ENCODE data around the gene TRANK1.
A peak's percentile ranks its signal among the peaks of the same experiment; 100 is the strongest.

TRANK1 gene

GRCh38 chr3:36895496-36896409 lies 49.1 kb downstream of the TRANK1 start:
- no peak overlapping the region for H2BK5ac ChIP-seq (ENCODE audit: low read depth, low read length, poor library complexity, severe bottlenecking)
- no peaks in the 10 kb centered on the region for H3K27me3 ChIP-seq (ENCODE audit: control insufficient read depth in 1 of 2, insufficient read depth in 1 of 2, low read length in 2 of 2)
- DNase-seq, result no peak
- no peak overlapping the region for H3K18ac ChIP-seq (ENCODE audit: low read depth in 1 of 2, low read length in 2 of 2)
- no peak overlapping the region for H3K23ac ChIP-seq (ENCODE audit: low read length in 2 of 2)
- WGBS, result 91% methylated on average over 2 of the region's 3 CpGs
- H3K9ac ChIP-seq (ENCODE audit: low read length), result no peak overlapping the region
- no peaks in the 10 kb centered on the region for H3K79me1 ChIP-seq (replicated peaks; ENCODE audit: low read length, poor library complexity, severe bottlenecking)
- no peak overlapping the region for H3K4me2 ChIP-seq (ENCODE audit: low read length, poor library complexity, severe bottlenecking)
- no peak overlapping the region for H3K4ac ChIP-seq (ENCODE audit: low read depth in 1 of 2, low read length in 2 of 2)
- H3K27ac ChIP-seq (ENCODE audit: low read length, poor library complexity, severe bottlenecking), result no peak overlapping the region
- H4K8ac ChIP-seq (ENCODE audit: low read length), result no peak overlapping the region
- H3K36me3 ChIP-seq (ENCODE audit: control insufficient read depth in 1 of 2, insufficient read depth in 2 of 2, low read depth in 1 of 2, low read length in 2 of 2), result peaks cover 11 to 58% of the 10 kb centered on the region in 2 experiments
- no peaks in the 10 kb centered on the region for H3K4me1 ChIP-seq (ENCODE audit: control insufficient read depth, insufficient read depth, low read depth, low read length)
- H2BK120ac ChIP-seq (ENCODE audit: low read depth, low read length), result no peak overlapping the region
- H2AFZ ChIP-seq (ENCODE audit: low read depth, low read length), result no peak overlapping the region
- no peak overlapping the region for H2BK15ac ChIP-seq (ENCODE audit: low read depth, poor library complexity, severe bottlenecking)
- H4K91ac ChIP-seq (ENCODE audit: low read length), result no peak overlapping the region
- no peak overlapping the region for H3K14ac ChIP-seq (ENCODE audit: low read length in 2 of 2)
- H3K4me3 ChIP-seq (ENCODE audit: insufficient read depth in 1 of 2, low read depth in 1 of 2, low read length in 2 of 2), result no peak overlapping the region
- no peak overlapping the region for H2AK5ac ChIP-seq (ENCODE audit: low read length, severe bottlenecking)
- H3K9me3 ChIP-seq (ENCODE audit: control insufficient read depth, low read length), result no peaks in the 10 kb centered on the region
- H2BK12ac ChIP-seq (ENCODE audit: low read length in 2 of 2), result no peak overlapping the region

GRCh38 chr3:36894914-36895313 lies 49.9 kb downstream of the TRANK1 start:
- Histone ChIP-seq H3K9ac (ENCODE audit: low read length) (no peak overlapping the region), H4K8ac (ENCODE audit: low read length) (no peak overlapping the region), H2BK15ac (ENCODE audit: low read depth, poor library complexity, severe bottlenecking) (no peak overlapping the region), H3K18ac (ENCODE audit: low read depth in 1 of 2, low read length in 2 of 2) (no peak overlapping the region), H3K4me1 (ENCODE audit: control insufficient read depth, insufficient read depth, low read depth, low read length) (no peaks in the 10 kb centered on the region), H4K91ac (ENCODE audit: low read length) (no peak overlapping the region), H3K9me3 (ENCODE audit: control insufficient read depth, low read length) (no peaks in the 10 kb centered on the region), H3K27me3 (ENCODE audit: control insufficient read depth in 1 of 2, insufficient read depth in 1 of 2, low read length in 2 of 2) (no peaks in the 10 kb centered on the region), H2BK5ac (ENCODE audit: low read depth, low read length, poor library complexity, severe bottlenecking) (no peak overlapping the region), H3K4me3 (ENCODE audit: insufficient read depth in 1 of 2, low read depth in 1 of 2, low read length in 2 of 2) (no peak overlapping the region), H3K79me1 (replicated peaks; ENCODE audit: low read length, poor library complexity, severe bottlenecking) (no peaks in the 10 kb centered on the region), H2AFZ (ENCODE audit: low read depth, low read length) (no peak overlapping the region), H2BK120ac (ENCODE audit: low read depth, low read length) (no peak overlapping the region), H2BK12ac (ENCODE audit: low read length in 2 of 2) (no peak overlapping the region), H3K4me2 (ENCODE audit: low read length, poor library complexity, severe bottlenecking) (no peak overlapping the region), H2AK5ac (ENCODE audit: low read length, severe bottlenecking) (no peak overlapping the region), H3K14ac (ENCODE audit: low read length in 2 of 2) (no peak overlapping the region), H3K4ac (ENCODE audit: low read depth in 1 of 2, low read length in 2 of 2) (no peak overlapping the region), H3K27ac (ENCODE audit: low read length, poor library complexity, severe bottlenecking) (no peak overlapping the region), H3K23ac (ENCODE audit: low read length in 2 of 2) (no peak overlapping the region), H3K36me3 (ENCODE audit: control insufficient read depth in 1 of 2, insufficient read depth in 2 of 2, low read depth in 1 of 2, low read length in 2 of 2) (peaks cover 15 to 66% of the 10 kb centered on the region in 2 experiments)
- DNase-seq, result no peak
- 91% methylated on average over 1 of the region's 1 CpG for WGBS

GRCh38 chr3:36893826-36894225 lies 51.0 kb downstream of the TRANK1 start:
- no peak for DNase-seq
- Histone ChIP-seq H3K79me1 (replicated peaks; ENCODE audit: low read length, poor library complexity, severe bottlenecking) (no peaks in the 10 kb centered on the region), H3K4me1 (ENCODE audit: control insufficient read depth, insufficient read depth, low read depth, low read length) (no peaks in the 10 kb centered on the region), H3K27me3 (ENCODE audit: control insufficient read depth in 1 of 2, insufficient read depth in 1 of 2, low read length in 2 of 2) (no peaks in the 10 kb centered on the region), H3K14ac (ENCODE audit: low read length in 2 of 2) (no peak overlapping the region), H2BK120ac (ENCODE audit: low read depth, low read length) (no peak overlapping the region), H4K8ac (ENCODE audit: low read length) (no peak overlapping the region), H3K23ac (ENCODE audit: low read length in 2 of 2) (no peak overlapping the region), H4K91ac (ENCODE audit: low read length) (no peak overlapping the region), H3K36me3 (ENCODE audit: control insufficient read depth in 1 of 2, insufficient read depth in 2 of 2, low read depth in 1 of 2, low read length in 2 of 2) (peaks cover 22 to 66% of the 10 kb centered on the region in 2 experiments), H3K18ac (ENCODE audit: low read depth in 1 of 2, low read length in 2 of 2) (no peak overlapping the region), H3K4me3 (ENCODE audit: insufficient read depth in 1 of 2, low read depth in 1 of 2, low read length in 2 of 2) (no peak overlapping the region), H2BK12ac (ENCODE audit: low read length in 2 of 2) (no peak overlapping the region), H2BK5ac (ENCODE audit: low read depth, low read length, poor library complexity, severe bottlenecking) (no peak overlapping the region), H3K9me3 (ENCODE audit: control insufficient read depth, low read length) (no peaks in the 10 kb centered on the region), H2AFZ (ENCODE audit: low read depth, low read length) (no peak overlapping the region), H3K27ac (ENCODE audit: low read length, poor library complexity, severe bottlenecking) (no peak overlapping the region), H3K9ac (ENCODE audit: low read length) (no peak overlapping the region), H2AK5ac (ENCODE audit: low read length, severe bottlenecking) (no peak overlapping the region), H3K4ac (ENCODE audit: low read depth in 1 of 2, low read length in 2 of 2) (no peak overlapping the region), H2BK15ac (ENCODE audit: low read depth, poor library complexity, severe bottlenecking) (no peak overlapping the region), H3K4me2 (ENCODE audit: low read length, poor library complexity, severe bottlenecking) (no peak overlapping the region)
- WGBS, result 89% methylated on average over 1 of the region's 1 CpG

GRCh38 chr3:36893137-36893557 lies 51.7 kb downstream of the TRANK1 start:
- Histone ChIP-seq H3K79me1 (replicated peaks; ENCODE audit: low read length, poor library complexity, severe bottlenecking) (no peaks in the 10 kb centered on the region), H2BK15ac (ENCODE audit: low read depth, poor library complexity, severe bottlenecking) (no peak overlapping the region), H2BK5ac (ENCODE audit: low read depth, low read length, poor library complexity, severe bottlenecking) (no peak overlapping the region), H3K36me3 (ENCODE audit: control insufficient read depth in 1 of 2, insufficient read depth in 2 of 2, low read depth in 1 of 2, low read length in 2 of 2) (peaks cover 22 to 68% of the 10 kb centered on the region in 2 experiments), H3K9ac (ENCODE audit: low read length) (no peak overlapping the region), H3K4me1 (ENCODE audit: control insufficient read depth, insufficient read depth, low read depth, low read length) (no peaks in the 10 kb centered on the region), H3K27ac (ENCODE audit: low read length, poor library complexity, severe bottlenecking) (no peak overlapping the region), H3K18ac (ENCODE audit: low read depth in 1 of 2, low read length in 2 of 2) (no peak overlapping the region), H3K4ac (ENCODE audit: low read depth in 1 of 2, low read length in 2 of 2) (no peak overlapping the region), H2BK12ac (ENCODE audit: low read length in 2 of 2) (no peak overlapping the region), H4K8ac (ENCODE audit: low read length) (no peak overlapping the region), H2BK120ac (ENCODE audit: low read depth, low read length) (no peak overlapping the region), H4K91ac (ENCODE audit: low read length) (no peak overlapping the region), H2AK5ac (ENCODE audit: low read length, severe bottlenecking) (no peak overlapping the region), H3K14ac (ENCODE audit: low read length in 2 of 2) (no peak overlapping the region), H3K27me3 (ENCODE audit: control insufficient read depth in 1 of 2, insufficient read depth in 1 of 2, low read length in 2 of 2) (no peaks in the 10 kb centered on the region), H2AFZ (ENCODE audit: low read depth, low read length) (no peak overlapping the region), H3K4me2 (ENCODE audit: low read length, poor library complexity, severe bottlenecking) (no peak overlapping the region), H3K4me3 (ENCODE audit: insufficient read depth in 1 of 2, low read depth in 1 of 2, low read length in 2 of 2) (no peak overlapping the region), H3K9me3 (ENCODE audit: control insufficient read depth, low read length) (no peaks in the 10 kb centered on the region), H3K23ac (ENCODE audit: low read length in 2 of 2) (no peak overlapping the region)
- 61% methylated on average over 2 of the region's 2 CpGs for WGBS
- DNase-seq, result peak; percentile 86
